Naive thymus-derived CD4-positive, alpha-beta T cell (primary cell): ENCODE measurements around the gene GOSR1. TPM values are rescaled to one million over a fixed set of nuclear protein-coding genes. Genes with fewer than 3 reads are reported as not detected.
"Not testable (repeated sequence)": the region's sequence is repeated elsewhere in the genome, so short reads cannot be mapped to it uniquely, and the experiment has no call there.

ENCODE experiments used
- ATAC-seq: fragments of 150-1000 bp; cut with Tn5 transposase; 2 replicates; pipeline ENCODE4 v1.10.0; 2021; ENCODE audit warnings: mild to moderate bottlenecking, moderate library complexity
- CTCF ChIA-PET: fragments of 350-600 bp; sonication (Branson Sonifier 250); formaldehyde crosslinking; loops from one replicate; lab custom pipeline; 2021; ENCODE audit warnings: antibody characterized with exemption; lab: Charles Lee
- POLR2A ChIA-PET: fragments of 350-600 bp; sonication (Branson Sonifier 250); formaldehyde crosslinking; loops from one replicate; lab custom pipeline; 2021; ENCODE audit warnings: antibody characterized with exemption, inconsistent platforms; lab: Charles Lee
- DNase-seq, 9 donors: peaks; one replicate each; pipeline versions ENCODE4 v3.0.0 to v3.0.0-alpha.2; 2020 to 2022; ENCODE audit warnings: mixed read lengths in 1 of 9
- H3K27ac ChIP-seq: one replicate; pipeline ENCODE4 v1.7.0; 2013; ENCODE audit warnings: mild to moderate bottlenecking, low read depth, low read length, moderate library complexity
- H3K27me3 ChIP-seq, 2 donors: one replicate each; pipeline ENCODE4 v1.7.0; 2013; ENCODE audit warnings: low read length in 2 of 2, mild to moderate bottlenecking in 2 of 2, moderate library complexity in 2 of 2; ENCODE audit not compliant: control insufficient read depth in 2 of 2, insufficient read depth in 2 of 2
- H3K36me3 ChIP-seq, 3 experiments: 1 replicate in 2 of 3; 2 replicates in 1 of 3; pipeline ENCODE4 v1.7.0; 2013; ENCODE audit warnings: low read length in 3 of 3, mild to moderate bottlenecking in 3 of 3, moderate library complexity in 1 of 3; ENCODE audit not compliant: insufficient read depth in 3 of 3, control insufficient read depth in 2 of 3
- H3K4me1 ChIP-seq, 2 donors: one replicate each; pipeline ENCODE4 v1.7.0; 2013; ENCODE audit warnings: low read length in 2 of 2, mild to moderate bottlenecking in 2 of 2, moderate library complexity in 1 of 2; ENCODE audit not compliant: control insufficient read depth in 2 of 2, insufficient read depth in 2 of 2
- H3K4me3 ChIP-seq: 2 replicates; pipeline ENCODE4 v1.7.0; 2013; ENCODE audit warnings: mild to moderate bottlenecking, low read length
- H3K9me3 ChIP-seq, 3 experiments: 1 replicate in 2 of 3; 2 replicates in 1 of 3; pipeline ENCODE4 v1.7.0; 2013; ENCODE audit warnings: low read length in 3 of 3; ENCODE audit not compliant: control insufficient read depth in 2 of 3
- H3K27ac Mint-ChIP-seq, 9 donors: one replicate each; pipeline ENCODE4 v1.8.0; 2020 to 2022; ENCODE audit warnings: mixed read lengths in 9 of 9, mild to moderate bottlenecking in 8 of 9, moderate library complexity in 5 of 9, inconsistent platforms in 2 of 9
- H3K27me3 Mint-ChIP-seq, 5 donors: one replicate each; pipeline ENCODE4 v1.8.0; 2021 to 2022; ENCODE audit warnings: mixed read lengths in 5 of 5, mild to moderate bottlenecking in 1 of 5
- H3K36me3 Mint-ChIP-seq, 5 donors: one replicate each; pipeline ENCODE4 v1.8.0; 2020 to 2022; ENCODE audit warnings: mixed read lengths in 5 of 5, mild to moderate bottlenecking in 3 of 5, inconsistent platforms in 1 of 5
- H3K4me1 Mint-ChIP-seq, 7 donors: one replicate each; pipeline ENCODE4 v1.8.0; 2020 to 2022; ENCODE audit warnings: mixed read lengths in 7 of 7, mild to moderate bottlenecking in 3 of 7, inconsistent platforms in 1 of 7
- H3K4me3 Mint-ChIP-seq, 10 donors: one replicate each; pipeline ENCODE4 v1.8.0; 2020 to 2022; ENCODE audit warnings: mild to moderate bottlenecking in 10 of 10, mixed read lengths in 10 of 10, moderate library complexity in 6 of 10, inconsistent platforms in 2 of 10
- H3K9me3 Mint-ChIP-seq, 11 donors: one replicate each; pipeline ENCODE4 v1.8.0; 2020 to 2022; ENCODE audit warnings: mixed read lengths in 11 of 11, mild to moderate bottlenecking in 4 of 11, inconsistent platforms in 1 of 11, moderate library complexity in 1 of 11
- intact Hi-C, 2 donors: fragments of 100-400 bp; cut with micrococcal nuclease; formaldehyde crosslinking; loops; one replicate each; pipeline ENCODE4 v1.15.1; 2023
- polyA plus RNA-seq, 2 donors: library from polyadenylated mRNA; unstranded; fragments of 300-500 nt; fragmentation: Illumina TruSeq; gene quantifications; one replicate each; pipeline ENCODE4 v1.2.3, GENCODE V29; 2021
- total RNA-seq, 6 experiments: library from RNA in 5 of 6; stranded (reverse) in 5 of 6; gene quantifications; 1 replicate in 5 of 6; 2 replicates in 1 of 6; pipeline ENCODE4 v1.2.3 and lab custom pipeline; 2021 to 2026

GOSR1 gene
- total and polyA plus RNA-seq, 7 experiments from 2014 or later = 45.1 to 70.8 (median 62.9) TPM

DNA sequence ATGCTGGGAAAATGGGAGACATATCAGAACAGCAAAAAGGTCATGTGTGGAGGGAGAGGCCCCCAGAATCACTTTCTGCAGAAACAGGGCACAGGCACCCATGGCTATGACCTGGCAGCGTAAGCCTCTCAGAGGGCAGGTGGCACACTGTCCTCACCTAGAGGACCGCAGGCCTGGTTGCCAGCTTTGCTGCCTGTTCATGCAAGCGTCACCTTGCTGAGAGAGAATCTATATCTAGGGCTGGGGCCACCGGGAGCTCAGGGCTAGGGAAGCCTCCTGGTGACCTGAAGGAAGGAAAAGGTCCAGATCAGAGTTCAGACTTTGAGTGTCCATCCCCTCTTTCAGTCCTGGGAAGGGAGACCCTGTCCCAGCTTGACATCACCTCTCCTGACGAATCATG lies 78.7 kb downstream of the GOSR1 start:
- Mint-ChIP-seq H3K4me3 (no peak overlapping the region), H3K4me1 (peaks cover 0 to 12% (median 0%) of the 10 kb centered on the region in 7 donors), H3K36me3 (no peaks in the 10 kb centered on the region), H3K27ac (no peak overlapping the region), H3K9me3 (no peaks in the 10 kb centered on the region), H3K27me3 (no peaks in the 10 kb centered on the region)
- ChIA-PET CTCF (no interaction called here), POLR2A (no interaction called here)
- Histone ChIP-seq H3K27ac (no peak overlapping the region), H3K9me3 (no peaks in the 10 kb centered on the region), H3K36me3 (no peaks in the 10 kb centered on the region), H3K27me3 (no peaks in the 10 kb centered on the region), H3K4me3 (no peak overlapping the region), H3K4me1 (no peaks in the 10 kb centered on the region)
- ATAC-seq (no peak), DNase-seq (no peak)
- intact Hi-C loops = no loop called here

DNA sequence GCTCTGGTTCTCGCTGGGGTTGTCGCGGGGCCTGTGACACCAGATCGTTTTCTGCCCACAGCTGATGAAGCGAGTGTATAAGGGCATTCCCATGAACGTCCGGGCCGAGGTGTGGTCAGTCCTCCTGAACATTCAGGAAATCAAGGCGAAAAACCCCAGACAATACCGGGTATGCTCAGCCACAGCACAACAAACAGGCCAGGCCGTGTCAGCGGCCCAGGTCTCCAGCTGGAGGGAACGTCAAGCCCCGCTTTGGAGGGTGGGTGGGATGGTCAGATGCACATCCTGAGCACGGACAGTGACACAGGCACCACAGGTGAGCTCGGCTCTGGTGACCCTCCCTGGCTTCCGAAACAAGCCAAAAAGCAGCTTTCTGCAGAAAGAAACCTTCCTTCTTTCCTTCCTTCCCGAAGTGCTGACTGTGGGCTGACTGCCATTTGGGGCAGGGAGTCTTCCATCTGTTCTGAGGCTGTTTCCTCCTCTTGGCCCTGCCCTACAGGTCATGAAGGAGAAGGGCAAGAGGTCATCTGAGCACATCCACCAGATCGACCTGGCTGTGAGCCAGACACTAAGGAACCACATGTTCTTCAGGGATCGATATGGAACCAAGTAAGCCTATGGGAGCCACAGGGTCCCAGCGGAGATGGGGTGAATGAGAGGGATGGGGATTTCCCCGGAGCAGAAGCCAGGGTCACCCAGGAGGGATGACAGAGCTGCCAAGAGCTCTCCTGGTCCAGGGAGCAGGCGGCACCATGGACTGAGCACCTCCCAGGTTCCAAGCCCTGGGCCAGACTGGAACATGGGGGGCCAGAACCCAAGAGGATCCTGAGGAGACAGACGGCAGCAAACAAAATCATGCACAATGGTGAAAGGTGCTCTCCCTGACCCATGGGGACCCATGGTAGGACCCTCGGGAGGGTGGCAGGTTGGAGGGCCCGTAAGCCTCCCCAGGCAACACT lies 79.4 kb downstream of the GOSR1 start:
- Histone ChIP-seq H3K9me3 (no peaks in the 10 kb centered on the region), H3K27ac (no peak overlapping the region), H3K27me3 (no peaks in the 10 kb centered on the region), H3K4me1 (no peaks in the 10 kb centered on the region), H3K4me3 (no peak overlapping the region), H3K36me3 (no peaks in the 10 kb centered on the region)
- intact Hi-C loops = no loop called here
- POLR2A ChIA-PET = no interaction called here
- H3K4me3 Mint-ChIP-seq = no peak overlapping the region
- ATAC-seq (no peak), DNase-seq (no peak)
- no peaks in the 10 kb centered on the region for H3K27me3 Mint-ChIP-seq
- CTCF ChIA-PET = no interaction called here
- H3K27ac Mint-ChIP-seq = peak overlapping the region in 1 of 9 donors; percentile 43
- H3K4me1 Mint-ChIP-seq = peaks cover 0 to 7% (median 0%) of the 10 kb centered on the region in 7 donors
- H3K9me3 Mint-ChIP-seq = no peaks in the 10 kb centered on the region
- H3K36me3 Mint-ChIP-seq = no peaks in the 10 kb centered on the region

DNA sequence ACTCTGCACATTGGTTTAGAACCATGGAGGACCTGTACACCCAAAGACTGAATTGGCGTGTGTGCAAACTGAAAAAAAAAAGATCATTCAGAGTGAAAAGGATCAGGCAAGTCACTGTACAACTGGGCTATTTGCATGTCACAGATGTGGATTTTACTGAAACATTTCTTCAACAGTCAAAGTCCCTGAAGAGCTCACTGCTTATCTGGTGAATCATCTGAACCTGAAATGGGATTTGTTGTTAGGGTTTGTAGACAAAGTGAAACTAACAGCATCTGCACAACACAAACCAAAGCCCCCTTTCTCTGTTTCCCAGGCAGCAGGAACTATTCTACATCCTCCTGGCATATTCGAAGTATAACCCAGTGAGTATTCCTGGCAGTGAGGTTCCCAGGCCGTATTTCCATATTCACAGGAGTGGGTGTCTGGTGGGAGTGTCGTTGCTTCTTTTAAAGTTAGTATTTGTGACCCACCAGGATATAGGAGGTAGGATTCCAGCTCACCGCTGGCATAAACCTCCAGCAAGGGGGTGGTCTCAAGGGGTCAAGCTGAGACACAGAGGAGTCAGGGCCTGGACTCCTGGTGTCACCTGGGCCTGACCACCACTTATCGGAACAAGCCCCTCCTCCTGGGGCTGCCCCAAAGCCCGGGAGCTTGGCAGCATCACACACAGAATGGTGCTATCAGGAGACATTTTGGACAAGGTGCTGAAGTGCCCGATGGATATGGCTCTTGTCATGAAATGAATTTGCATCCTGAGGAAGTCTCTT lies 80.9 kb downstream of the GOSR1 start:
- Histone ChIP-seq H3K36me3 (no peaks in the 10 kb centered on the region), H3K27ac (no peak overlapping the region), H3K9me3 (no peaks in the 10 kb centered on the region), H3K4me3 (no peak overlapping the region), H3K4me1 (no peaks in the 10 kb centered on the region), H3K27me3 (no peaks in the 10 kb centered on the region)
- H3K36me3 Mint-ChIP-seq = no peaks in the 10 kb centered on the region
- peaks cover 0 to 7% (median 0%) of the 10 kb centered on the region in 7 donors for H3K4me1 Mint-ChIP-seq
- no peaks in the 10 kb centered on the region for H3K9me3 Mint-ChIP-seq
- no peak for DNase-seq
- ATAC-seq = no peak
- POLR2A ChIA-PET = no interaction called here
- intact Hi-C loops = no loop called here
- no peak overlapping the region for H3K4me3 Mint-ChIP-seq
- no peak overlapping the region for H3K27ac Mint-ChIP-seq
- H3K27me3 Mint-ChIP-seq = peaks cover 0 to 4% (median 0%) of the 10 kb centered on the region in 5 donors
- CTCF ChIA-PET = no interaction called here

DNA sequence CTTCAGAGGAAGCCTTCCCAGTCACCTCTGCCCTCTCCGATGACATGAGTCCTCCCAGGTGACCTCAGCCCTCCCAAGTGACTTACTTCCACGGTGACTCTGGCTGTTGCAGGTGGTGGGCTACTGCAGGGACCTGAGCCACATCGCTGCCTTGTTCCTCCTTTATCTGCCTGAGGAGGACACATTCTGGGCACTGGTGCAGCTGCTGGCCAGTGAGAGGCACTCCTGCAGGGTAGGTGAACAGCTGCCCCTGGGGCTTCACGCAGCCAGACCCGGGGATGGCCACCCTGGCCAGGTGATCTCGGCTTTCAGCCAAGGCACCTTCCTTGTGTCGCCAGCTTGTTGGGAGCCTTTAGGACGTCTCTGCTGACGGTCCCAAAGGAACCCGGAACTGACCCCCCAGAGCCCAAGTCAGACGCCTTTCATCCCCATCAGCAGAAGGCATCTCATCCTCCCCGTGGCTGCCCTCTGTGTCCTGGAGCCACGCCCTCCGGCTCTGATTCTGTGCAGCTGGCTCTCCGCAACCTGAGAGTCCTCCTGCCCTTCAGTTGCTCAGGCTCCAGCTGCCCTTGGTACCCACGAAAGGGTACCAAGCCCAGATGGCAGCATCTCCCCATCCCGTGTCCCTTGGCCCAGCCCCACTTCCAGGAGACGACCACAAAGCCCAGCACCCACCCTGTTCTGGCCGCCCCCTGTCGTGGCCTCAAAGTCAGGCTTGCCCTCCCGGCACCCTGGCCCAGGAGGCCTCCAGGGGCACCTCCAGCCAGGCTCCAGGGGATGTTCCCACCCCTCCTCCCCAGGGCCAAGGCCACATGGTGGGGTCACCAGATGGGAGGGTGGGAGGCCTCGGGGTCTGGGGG lies 81.7 kb downstream of the GOSR1 start:
- Mint-ChIP-seq H3K27ac (no peak overlapping the region), H3K27me3 (peaks cover 0 to 9% (median 0%) of the 10 kb centered on the region in 5 donors), H3K4me1 (peaks cover 0 to 7% (median 0%) of the 10 kb centered on the region in 7 donors), H3K4me3 (no peak overlapping the region), H3K9me3 (no peaks in the 10 kb centered on the region), H3K36me3 (no peaks in the 10 kb centered on the region)
- no peaks in the 10 kb centered on the region for H3K27me3 ChIP-seq
- H3K4me1 ChIP-seq = no peaks in the 10 kb centered on the region
- DNase-seq (no peak), ATAC-seq (no peak)
- POLR2A ChIA-PET = no interaction called here
- intact Hi-C loops = no loop called here
- H3K4me3 ChIP-seq = no peak overlapping the region
- CTCF ChIA-PET = no interaction called here
- no peaks in the 10 kb centered on the region for H3K9me3 ChIP-seq
- H3K36me3 ChIP-seq = no peaks in the 10 kb centered on the region
- no peak overlapping the region for H3K27ac ChIP-seq

DNA sequence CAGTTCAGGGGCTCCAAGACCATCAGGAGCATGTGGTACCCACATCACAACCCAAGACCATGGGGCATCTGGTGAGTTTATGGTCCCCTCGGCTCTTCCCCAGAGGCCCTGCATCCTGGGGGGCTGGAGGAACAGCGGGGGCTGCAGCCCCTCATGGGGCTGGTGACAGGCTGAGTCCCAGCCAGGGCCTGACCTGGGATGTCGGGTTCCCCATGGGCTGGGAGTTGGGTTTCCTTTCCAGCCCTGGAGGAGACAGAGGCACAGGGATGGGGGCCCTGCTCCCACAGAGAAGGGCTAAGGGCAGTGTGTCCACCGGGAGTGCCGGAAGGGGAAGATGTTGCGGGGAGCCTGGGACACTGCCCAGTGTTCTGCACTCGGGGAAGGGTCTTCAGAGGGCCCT lies 82.4 kb downstream of the GOSR1 start:
- ChIA-PET POLR2A (no interaction called here), CTCF (no interaction called here)
- ATAC-seq = no peak
- no peaks in the 10 kb centered on the region for H3K9me3 ChIP-seq
- no peaks in the 10 kb centered on the region for H3K4me1 ChIP-seq
- Mint-ChIP-seq H3K9me3 (no peaks in the 10 kb centered on the region), H3K36me3 (no peaks in the 10 kb centered on the region), H3K27ac (no peak overlapping the region), H3K27me3 (peaks cover 0 to 10% (median 0%) of the 10 kb centered on the region in 5 donors), H3K4me3 (no peak overlapping the region), H3K4me1 (peaks cover 0 to 9% (median 0%) of the 10 kb centered on the region in 7 donors)
- H3K4me3 ChIP-seq = no peak overlapping the region
- H3K27ac ChIP-seq = no peak overlapping the region
- H3K27me3 ChIP-seq = no peaks in the 10 kb centered on the region
- intact Hi-C loops = no loop called here
- no peak for DNase-seq
- no peaks in the 10 kb centered on the region for H3K36me3 ChIP-seq

DNA sequence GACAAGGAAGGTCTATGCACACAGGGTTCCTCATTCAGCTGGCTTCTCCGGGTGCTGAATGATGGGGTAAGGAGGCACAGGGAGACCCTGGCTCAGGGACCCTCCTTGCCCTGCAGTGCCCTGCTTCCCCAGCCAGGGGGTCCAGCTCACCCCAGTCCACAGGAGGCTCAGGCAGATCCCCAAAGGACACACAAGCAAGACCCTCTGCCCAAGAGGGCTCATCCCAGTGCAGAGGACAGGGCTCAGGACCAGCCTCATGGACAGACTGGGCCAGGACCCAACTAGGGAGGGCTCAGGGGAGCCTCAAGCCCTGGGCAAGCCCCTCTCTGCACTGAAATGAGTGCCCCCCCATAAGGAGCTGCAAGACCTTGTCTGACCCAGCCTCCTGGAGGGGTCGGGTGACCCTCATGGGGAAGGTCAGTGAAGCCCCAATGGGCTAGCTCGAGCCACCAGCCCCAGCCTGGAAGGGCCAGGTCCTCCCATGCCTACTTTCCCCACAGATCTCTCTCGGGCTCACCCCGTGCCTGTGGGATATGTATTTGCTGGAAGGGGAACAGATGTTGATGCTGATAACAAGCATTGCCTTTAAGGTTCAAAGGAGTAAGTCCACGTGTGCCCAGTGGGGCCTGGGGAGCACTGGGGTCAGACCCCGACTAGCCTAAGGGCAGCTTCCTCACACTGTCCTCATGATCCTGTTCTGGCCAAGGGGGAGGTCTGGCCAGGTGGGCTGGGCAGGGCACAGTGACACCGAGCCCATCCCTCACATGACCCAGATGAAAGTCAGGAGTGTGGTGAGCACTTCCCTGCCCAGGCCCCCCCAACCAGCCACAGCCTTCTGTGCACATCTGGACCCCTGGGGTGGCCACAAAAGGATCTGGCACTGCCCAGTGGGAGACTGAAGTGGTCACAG lies 83.2 kb downstream of the GOSR1 start:
- H3K9me3 Mint-ChIP-seq, H3K4me1 Mint-ChIP-seq, H3K27ac Mint-ChIP-seq, H3K9me3 ChIP-seq, CTCF ChIA-PET, H3K4me3 ChIP-seq, DNase-seq, H3K27ac ChIP-seq, H3K36me3 ChIP-seq, POLR2A ChIA-PET, intact Hi-C loops, H3K27me3 ChIP-seq, H3K4me1 ChIP-seq, H3K4me3 Mint-ChIP-seq, ATAC-seq, H3K36me3 Mint-ChIP-seq: not testable (repeated sequence)
- peaks cover 0 to 10% (median 0%) of the 10 kb centered on the region in 5 donors for H3K27me3 Mint-ChIP-seq
